Endometrial microvascular endothelial cells (primary cell): ENCODE results near the gene AKIRIN2. TPM values are rescaled to one million over a fixed set of nuclear protein-coding genes. Genes with fewer than 3 reads are reported as not detected.
"Not testable (repeated sequence)": the region's sequence is repeated elsewhere in the genome, so short reads cannot be mapped to it uniquely, and the experiment has no call there.

ENCODE experiments used
- in situ Hi-C: cut with HindIII; loops from 2 replicates; pipeline ENCODE4 v1.10.0; 2017; ENCODE audit warnings: low sequenced_read_pairs, low pct_unique_long_range_greater_than_20kb; ENCODE audit errors: inconsistent ontology term
- total RNA-seq: library from RNA; depleted of rRNA; stranded (reverse); fragments of >200 nt; gene quantifications from one replicate; pipeline ENCODE4 v1.2.3, GENCODE V29; 2015; ENCODE audit errors: inconsistent ontology term

AKIRIN2 gene
- total RNA-seq, 1 donor from 2014 or later: 23.5 TPM

- in situ Hi-C loops: no loop called here
Observed at GRCh38 chr6:87697581-87698546, 4.2 kb downstream of the AKIRIN2 start.

DNA sequence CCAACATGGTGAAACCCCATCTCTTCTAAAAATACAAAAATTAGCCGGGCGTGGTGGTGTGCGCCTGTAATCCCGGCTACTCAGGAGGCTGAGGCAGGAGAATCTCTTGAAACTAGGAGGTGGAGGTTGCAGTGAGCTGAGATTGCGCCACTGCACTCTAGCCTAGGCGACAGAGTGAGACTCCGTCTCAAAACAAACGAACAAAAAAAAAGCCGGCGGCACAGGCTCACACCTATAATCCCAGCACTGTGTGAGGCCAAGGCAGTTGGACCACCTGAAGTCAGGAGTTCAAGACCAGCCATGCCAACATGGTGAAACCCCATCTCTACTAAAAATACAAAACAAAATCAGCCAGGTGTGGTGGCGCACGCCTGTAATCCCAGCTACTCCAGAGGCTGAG lies 5.2 kb downstream of the AKIRIN2 start:
- in situ Hi-C loops: not testable (repeated sequence)

DNA sequence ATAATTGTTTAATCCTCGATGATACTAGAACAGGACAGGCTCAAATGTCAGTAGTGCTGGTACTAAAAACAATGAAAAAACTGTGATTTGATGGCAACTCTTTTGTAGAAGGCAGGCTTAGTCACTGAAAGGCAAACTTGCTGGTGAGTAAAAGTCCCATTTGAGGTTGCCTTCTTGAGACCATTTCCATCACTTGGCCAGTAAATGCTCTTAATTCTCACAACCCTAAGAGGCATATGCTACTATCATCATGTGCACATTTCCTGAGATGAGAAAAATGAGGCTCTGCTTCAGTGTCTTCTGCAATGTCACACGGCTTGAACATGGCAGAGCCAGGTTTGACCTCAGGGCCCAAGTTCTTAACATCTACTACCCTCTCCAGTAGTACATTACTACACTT lies 9.9 kb downstream of the AKIRIN2 start:
- in situ Hi-C loops: no loop called here

- in situ Hi-C loops: no loop called here
Observed at GRCh38 chr6:87690441-87690840, 11.6 kb downstream of the AKIRIN2 start.

GRCh38 chr6:87687893-87688292 lies 14.1 kb downstream of the AKIRIN2 start:
- in situ Hi-C loops: not testable (repeated sequence)

DNA sequence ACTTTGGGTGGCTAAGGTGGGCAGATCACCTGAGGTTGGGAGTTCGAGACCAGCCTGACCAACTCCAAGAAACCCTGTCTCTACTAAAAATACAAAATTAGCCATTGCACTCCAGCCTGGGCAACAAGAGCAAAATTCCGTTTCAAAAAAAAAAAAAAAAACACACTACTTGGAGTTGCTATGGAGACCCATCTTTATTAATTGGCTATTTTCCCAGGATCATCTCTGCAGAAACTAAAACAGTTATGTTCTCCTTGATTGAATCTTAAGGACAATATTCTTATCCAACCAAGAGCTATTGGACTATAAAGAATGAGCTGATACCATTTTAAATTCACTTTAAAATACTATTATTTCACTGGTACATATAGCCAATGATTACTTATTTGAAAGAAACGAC lies 14.7 kb downstream of the AKIRIN2 start:
- in situ Hi-C loops: no loop called here

GRCh38 chr6:87686636-87687205 lies 15.3 kb downstream of the AKIRIN2 start:
- in situ Hi-C loops: not testable (repeated sequence)

DNA sequence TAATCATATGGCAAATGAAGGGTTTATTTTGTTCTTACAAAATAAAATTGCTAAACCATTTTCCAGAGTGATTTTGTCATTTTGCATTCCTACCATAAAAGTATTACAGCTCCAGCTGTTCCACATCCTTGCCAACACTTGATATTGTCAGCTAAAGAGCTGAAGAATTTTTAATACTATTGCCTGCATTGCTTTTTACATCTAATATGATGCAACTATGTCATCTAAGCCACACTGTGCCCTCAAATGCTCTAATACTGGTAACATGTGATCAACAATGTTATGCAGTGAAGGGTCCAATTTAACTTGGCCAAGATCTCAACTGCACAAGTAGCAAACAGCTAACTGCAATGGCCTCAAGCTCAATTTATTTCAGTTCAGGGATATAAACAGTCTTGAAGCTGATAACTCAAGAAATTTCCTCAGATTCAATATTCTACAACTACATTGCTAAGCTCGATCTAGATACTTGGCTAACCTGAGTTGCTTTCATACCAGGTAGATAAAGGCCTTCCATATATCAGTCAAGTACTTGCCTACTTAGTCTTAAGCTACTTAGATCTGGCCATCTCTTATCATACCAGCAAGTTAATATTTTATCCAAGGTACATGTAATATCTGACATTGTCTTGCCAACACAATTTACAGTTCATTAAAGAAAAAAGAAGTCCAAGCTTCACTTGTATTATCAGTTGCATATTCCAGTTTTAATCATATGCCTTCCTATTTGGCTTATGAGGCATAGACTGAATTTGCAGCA lies 17.0 kb downstream of the AKIRIN2 start:
- in situ Hi-C loops: no loop called here

DNA sequence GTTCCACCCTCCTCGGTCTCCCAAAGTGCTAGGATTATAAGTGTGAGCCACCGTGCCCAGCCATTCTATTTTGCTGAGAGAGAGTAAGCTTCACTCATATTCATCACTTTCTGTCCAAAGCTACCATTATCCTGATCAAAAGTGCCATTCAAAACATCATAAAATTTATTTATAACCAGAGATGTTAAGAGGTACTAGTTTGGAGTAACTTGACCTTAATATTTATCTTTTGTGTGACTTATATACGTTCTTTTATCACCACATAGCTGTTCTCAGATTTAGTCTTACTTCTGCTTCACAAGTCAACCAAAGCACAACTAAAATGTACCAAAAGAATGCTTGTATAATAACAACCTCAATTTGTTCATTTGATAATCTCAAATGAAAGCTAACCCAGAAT lies 18.1 kb downstream of the AKIRIN2 start:
- in situ Hi-C loops: no loop called here

DNA sequence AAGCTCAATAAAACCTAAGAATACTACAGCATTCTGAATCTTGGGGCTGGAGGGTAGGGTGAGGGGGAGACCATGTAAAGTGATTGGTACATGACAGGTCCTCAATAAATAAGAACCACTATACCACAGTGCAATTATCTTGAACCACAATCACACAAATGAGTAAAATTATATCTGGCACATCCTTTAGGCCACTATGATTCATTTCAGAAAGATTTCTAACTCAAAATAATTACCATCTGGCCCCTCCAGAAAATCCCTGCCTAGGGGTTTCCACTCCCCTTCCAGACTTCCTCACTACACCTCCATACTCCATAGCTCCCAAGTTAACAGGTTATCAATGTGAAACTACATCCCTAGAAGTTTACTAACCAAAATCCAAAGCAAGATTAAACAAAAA lies 19.7 kb downstream of the AKIRIN2 start:
- in situ Hi-C loops: no loop called here

GRCh38 chr6:87675004-87675681 lies 26.9 kb downstream of the AKIRIN2 start:
- in situ Hi-C loops: no loop called here

- in situ Hi-C loops: no loop called here
Observed at GRCh38 chr6:87674290-87674689, 27.7 kb downstream of the AKIRIN2 start.

DNA sequence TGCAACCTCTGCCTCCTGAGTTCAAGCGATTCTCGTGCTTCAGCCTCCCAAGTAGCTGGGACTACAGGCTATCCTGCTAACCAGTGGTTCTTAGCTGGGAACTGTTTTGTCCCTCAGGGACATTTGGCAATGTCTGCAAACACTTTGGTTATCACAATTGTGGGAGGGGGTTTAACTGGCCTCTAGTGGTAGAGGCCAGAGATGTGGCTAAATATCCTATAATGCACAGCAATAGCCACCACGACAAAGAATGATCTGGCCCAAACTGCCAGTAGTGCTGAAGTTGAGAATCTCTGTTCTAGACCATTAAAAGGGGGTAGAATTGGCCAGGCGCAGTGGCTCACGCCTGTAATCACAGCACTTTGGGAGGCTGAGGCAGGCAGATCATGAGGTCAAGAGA lies 28.8 kb downstream of the AKIRIN2 start:
- in situ Hi-C loops: no loop called here

DNA sequence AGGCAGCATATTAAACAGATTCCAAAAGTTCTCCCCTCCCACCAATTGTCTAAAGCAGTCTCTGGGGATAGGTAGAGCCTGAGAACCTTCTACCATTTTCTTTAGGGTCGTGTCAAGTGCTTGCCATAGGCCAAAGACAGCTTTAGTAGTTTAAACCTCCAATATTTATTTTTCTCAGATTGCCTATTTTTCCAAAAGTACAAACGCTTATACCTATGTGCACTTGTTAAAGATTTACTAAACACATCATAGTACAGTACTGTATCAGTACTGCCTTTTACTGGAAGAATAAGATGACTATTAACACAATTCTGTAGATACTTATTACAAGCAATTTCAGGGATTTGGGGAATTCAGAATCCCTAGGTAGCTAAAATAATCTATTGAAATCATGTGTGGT lies 29.4 kb downstream of the AKIRIN2 start:
- in situ Hi-C loops: no loop called here

GRCh38 chr6:87671555-87672029 lies 30.4 kb downstream of the AKIRIN2 start:
- in situ Hi-C loops: no loop called here

DNA sequence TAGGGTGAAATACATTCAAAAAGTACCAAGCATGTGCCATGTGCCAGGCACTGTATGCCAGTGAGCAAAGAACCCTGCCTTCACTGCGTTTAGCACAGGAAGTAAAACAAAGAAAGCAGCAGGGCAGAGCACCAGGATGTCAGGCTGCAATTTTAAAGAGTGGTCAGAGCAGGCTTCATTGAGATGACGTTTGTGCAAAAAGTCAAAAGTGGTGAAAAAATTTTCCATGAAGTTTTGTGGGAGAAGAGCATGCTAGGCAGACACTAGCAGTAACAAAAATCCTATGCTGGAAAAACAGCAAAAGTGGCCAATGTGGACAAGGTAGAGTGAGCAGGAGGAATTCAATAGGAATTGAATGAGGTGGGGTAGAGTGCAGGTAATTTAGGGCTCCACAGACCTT lies 31.3 kb downstream of the AKIRIN2 start:
- in situ Hi-C loops: no loop called here

- in situ Hi-C loops: no loop called here
Observed at GRCh38 chr6:87669051-87669450, 33.0 kb downstream of the AKIRIN2 start.

DNA sequence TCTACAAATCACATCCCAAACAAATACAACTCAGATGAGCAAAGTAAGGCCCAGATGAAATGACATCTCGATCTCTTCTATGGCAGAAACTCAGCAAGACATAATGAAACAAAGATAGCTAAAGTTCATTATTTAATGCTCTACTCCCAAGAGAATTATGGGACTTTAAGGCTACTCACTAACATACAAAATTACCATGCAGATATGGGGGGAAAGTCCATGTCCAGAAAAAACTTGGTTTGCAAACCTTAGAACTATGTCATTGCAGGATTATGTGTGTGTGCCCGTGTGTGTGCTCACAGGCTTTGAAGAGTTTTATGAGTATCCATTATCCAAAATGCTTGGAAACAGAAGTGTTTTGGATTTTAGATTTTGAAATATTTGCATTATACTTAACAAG lies 34.0 kb downstream of the AKIRIN2 start:
- in situ Hi-C loops: no loop called here

- in situ Hi-C loops: no loop called here
Observed at GRCh38 chr6:87667032-87667431, 35.0 kb downstream of the AKIRIN2 start.
